ENCODE measurements around the gene KIAA0586.

KIAA0586 gene

DNA sequence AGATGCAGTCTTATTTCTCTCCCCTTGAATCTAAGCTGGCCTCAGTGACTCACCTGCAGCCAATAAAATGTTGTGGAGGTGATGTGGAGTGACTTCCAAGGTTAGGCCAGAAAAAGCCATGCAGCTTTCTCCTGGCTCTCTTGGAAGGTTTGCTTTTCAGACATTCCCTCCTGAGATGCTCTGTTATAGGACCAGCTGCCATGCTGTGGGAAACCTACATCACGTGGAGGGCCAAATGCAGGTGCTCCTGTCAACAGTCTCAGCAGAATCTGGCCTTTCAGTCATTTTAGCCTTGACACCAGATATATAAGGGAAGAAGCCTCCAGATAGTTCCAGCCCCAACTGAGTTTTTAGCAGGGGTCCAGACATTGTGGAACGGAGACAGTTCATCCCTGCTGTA lies 172.2 kb downstream of the KIAA0586 start:
- no peak for FAIRE-seq
